ENCODE measurements around the gene FAM24A.
"Not testable (repeated sequence)": the region's sequence is repeated elsewhere in the genome, so short reads cannot be mapped to it uniquely, and the experiment has no call there.

The FAM24A gene

GRCh38 chr10:122910310-122910709 lies at the start of gene FAM24A:
Gene FAM24A (plus strand): TSS chr10:122910610. CDS start chr10:122911635, 1,025 bp downstream.
- no peak for DNase-seq (ENCODE audit: low read depth)

- no peak for DNase-seq (ENCODE audit: low read depth)
Observed at GRCh38 chr10:122861711-122862161, 48.7 kb upstream of the FAM24A start.

GRCh38 chr10:122863216-122864193 lies 46.9 kb upstream of the FAM24A start:
- no peak for DNase-seq (ENCODE audit: low read depth)

- no peak for DNase-seq (ENCODE audit: low read depth)
Observed at GRCh38 chr10:122864194-122864592, 46.2 kb upstream of the FAM24A start.

- DNase-seq (ENCODE audit: low read depth), result no peak
Observed at GRCh38 chr10:122864901-122865300, 45.5 kb upstream of the FAM24A start.

GRCh38 chr10:122866757-122867482 lies 43.5 kb upstream of the FAM24A start:
- DNase-seq (ENCODE audit: low read depth), result not testable (repeated sequence)

- DNase-seq (ENCODE audit: low read depth), result not testable (repeated sequence)
Observed at GRCh38 chr10:122868768-122869167, 41.6 kb upstream of the FAM24A start.

GRCh38 chr10:122871947-122872346 lies 38.5 kb upstream of the FAM24A start:
- DNase-seq (ENCODE audit: low read depth), result not testable (repeated sequence)

- no peak for DNase-seq (ENCODE audit: low read depth)
Observed at GRCh38 chr10:122875843-122876466, 34.5 kb upstream of the FAM24A start.

GRCh38 chr10:122876467-122876855 lies 33.9 kb upstream of the FAM24A start:
- no peak for DNase-seq (ENCODE audit: low read depth)

GRCh38 chr10:122877264-122877663 lies 33.1 kb upstream of the FAM24A start:
- DNase-seq (ENCODE audit: low read depth), result peak; percentile 3

GRCh38 chr10:122878799-122879338 lies 31.5 kb upstream of the FAM24A start:
- DNase-seq (ENCODE audit: low read depth), result peak; percentile 2

GRCh38 chr10:122879339-122880273 lies 30.8 kb upstream of the FAM24A start, which contains the start of gene FAM24B:
Gene FAM24B (minus strand): TSS chr10:122879581. CDS start chr10:122850515, 29,066 bp downstream.
- DNase-seq (ENCODE audit: low read depth), result peak; percentile 89

- no peak for DNase-seq (ENCODE audit: low read depth)
Observed at GRCh38 chr10:122882766-122883165, 27.6 kb upstream of the FAM24A start.

GRCh38 chr10:122884166-122884565 lies 26.2 kb upstream of the FAM24A start:
- no peak for DNase-seq (ENCODE audit: low read depth)

GRCh38 chr10:122894261-122894944 lies 16.0 kb upstream of the FAM24A start:
- no peak for DNase-seq (ENCODE audit: low read depth)

GRCh38 chr10:122903861-122904260 lies 6.5 kb upstream of the FAM24A start:
- not testable (repeated sequence) for DNase-seq (ENCODE audit: low read depth)

- peak; percentile 43 for DNase-seq (ENCODE audit: low read depth)
Observed at GRCh38 chr10:122911889-122912484, 1.6 kb downstream of the FAM24A start.

GRCh38 chr10:122915700-122916099 lies 5.3 kb downstream of the FAM24A start:
- DNase-seq (ENCODE audit: low read depth), result no peak

GRCh38 chr10:122930140-122930539 lies 19.7 kb downstream of the FAM24A start:
- DNase-seq (ENCODE audit: low read depth), result no peak

Data from activated T-cell treated with anti-CD3 and anti-CD28 coated beads for 48 hours (primary cell).